NCI-H2171 (cell line): ENCODE measurements around the gene NUPR1.
"Not testable (repeated sequence)": the region's sequence is repeated elsewhere in the genome, so short reads cannot be mapped to it uniquely, and the experiment has no call there.

Experiments used
- DNase-seq: peaks from one replicate; lab custom pipeline; 2025; lab: John Stamatoyannopoulos, UW

The NUPR1 gene

GRCh38 chr16:28527100-28527785, 11.5 kb downstream of the NUPR1 start:
- DNase-seq: not testable (repeated sequence)

GRCh38 chr16:28526201-28527099, 12.3 kb downstream of the NUPR1 start:
- no peak for DNase-seq

- no peak for DNase-seq
Measured at GRCh38 chr16:28524681-28525171, 14.0 kb downstream of the NUPR1 start.

- DNase-seq: no peak
Measured at GRCh38 chr16:28522792-28523191, 16.0 kb downstream of the NUPR1 start.

GRCh38 chr16:28521436-28521835, 17.3 kb downstream of the NUPR1 start:
- no peak for DNase-seq

- DNase-seq: no peak
Measured at GRCh38 chr16:28520672-28521071, 18.1 kb downstream of the NUPR1 start.

GRCh38 chr16:28514246-28514645, 24.5 kb downstream of the NUPR1 start:
- no peak for DNase-seq

- DNase-seq: no peak
Measured at GRCh38 chr16:28513484-28514181, 25.1 kb downstream of the NUPR1 start.

- DNase-seq: no peak
Measured at GRCh38 chr16:28511801-28512789, 26.7 kb downstream of the NUPR1 start.

GRCh38 chr16:28511031-28511430, 27.7 kb downstream of the NUPR1 start:
- no peak for DNase-seq

- no peak for DNase-seq
Measured at GRCh38 chr16:28505489-28506137, 33.2 kb downstream of the NUPR1 start.

GRCh38 chr16:28504707-28505404, 33.9 kb downstream of the NUPR1 start:
- DNase-seq: peak; percentile 5

- DNase-seq: no peak
Measured at GRCh38 chr16:28503470-28504259, 35.1 kb downstream of the NUPR1 start.

GRCh38 chr16:28502290-28502689, 36.5 kb downstream of the NUPR1 start:
- DNase-seq: no peak

GRCh38 chr16:28501258-28502232, 37.2 kb downstream of the NUPR1 start:
- no peak for DNase-seq

GRCh38 chr16:28500476-28501180, 38.1 kb downstream of the NUPR1 start:
- not testable (repeated sequence) for DNase-seq

GRCh38 chr16:28499854-28500253, 38.9 kb downstream of the NUPR1 start:
- DNase-seq: no peak
